Stimulated activated CD4-positive, alpha-beta T cell treated with anti-CD3 and anti-CD28 coated beads, Interleukin-4, amount 100 ng/mL, for 4 hours (primary cell): Measurements from ENCODE around the gene EXTL1.

Experiments
- DNase-seq, 2 experiments: peaks; one replicate each; pipeline ENCODE4 v3.0.0-alpha.2; 2020

Gene EXTL1

DNA sequence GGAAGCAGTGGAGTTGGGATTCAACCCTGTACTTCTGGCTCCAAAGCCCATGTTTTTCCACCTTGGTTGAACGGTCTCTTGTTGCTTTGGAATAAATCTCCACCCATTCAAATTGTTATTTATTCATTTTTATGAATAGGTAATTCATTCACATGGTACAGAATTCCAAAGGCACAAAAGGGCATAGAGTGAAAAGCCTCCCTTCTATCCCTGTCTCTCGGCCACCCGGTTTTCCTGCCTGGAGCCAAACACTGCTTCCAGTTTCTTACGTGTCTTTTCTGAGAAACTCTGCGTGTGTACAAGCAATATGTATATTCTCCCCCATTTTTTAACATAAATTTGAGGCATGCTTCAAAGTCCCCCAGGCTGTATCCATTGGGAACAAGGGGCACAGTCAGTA is 3.9 kb downstream of the EXTL1 start:
- DNase-seq, result no peak

DNA sequence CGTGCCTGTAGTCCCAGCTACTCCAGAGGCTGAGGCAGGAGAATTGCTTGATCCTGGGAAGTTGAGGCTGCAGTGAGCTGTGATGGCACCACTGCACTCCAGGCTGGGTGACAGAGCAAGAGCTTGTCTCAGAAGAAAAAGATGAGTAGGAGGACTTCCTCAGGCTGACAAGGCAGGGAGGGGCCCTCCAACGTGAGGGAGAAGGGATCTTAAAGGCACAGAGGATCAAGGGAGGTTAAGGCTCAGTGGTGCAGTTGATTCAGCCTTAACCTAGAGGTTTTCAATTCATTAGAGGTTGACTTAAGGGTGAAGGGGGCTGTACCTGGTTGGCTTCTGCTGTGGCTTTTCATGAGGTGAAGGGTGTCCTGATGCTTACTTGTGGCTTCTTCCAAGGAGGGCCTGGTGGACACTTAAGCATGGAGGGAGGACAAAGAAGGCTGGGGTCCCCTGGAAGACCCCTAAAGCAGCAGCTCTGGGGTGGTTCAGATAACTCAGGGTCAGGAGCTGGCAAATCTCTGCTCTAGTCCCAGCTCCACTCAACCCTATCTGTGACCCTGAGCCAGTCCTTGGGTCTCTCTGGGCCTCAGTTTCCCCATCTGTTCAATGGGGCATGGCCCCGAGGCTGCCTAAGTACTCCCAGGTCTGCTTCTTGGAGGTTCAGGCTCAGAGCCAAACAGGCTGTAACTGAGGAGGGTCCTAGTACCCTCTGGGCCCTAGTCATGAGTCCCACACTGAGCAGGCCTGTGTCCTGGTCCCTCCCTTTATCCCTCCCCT is 6.3 kb downstream of the EXTL1 start:
- DNase-seq, result no peak

DNA sequence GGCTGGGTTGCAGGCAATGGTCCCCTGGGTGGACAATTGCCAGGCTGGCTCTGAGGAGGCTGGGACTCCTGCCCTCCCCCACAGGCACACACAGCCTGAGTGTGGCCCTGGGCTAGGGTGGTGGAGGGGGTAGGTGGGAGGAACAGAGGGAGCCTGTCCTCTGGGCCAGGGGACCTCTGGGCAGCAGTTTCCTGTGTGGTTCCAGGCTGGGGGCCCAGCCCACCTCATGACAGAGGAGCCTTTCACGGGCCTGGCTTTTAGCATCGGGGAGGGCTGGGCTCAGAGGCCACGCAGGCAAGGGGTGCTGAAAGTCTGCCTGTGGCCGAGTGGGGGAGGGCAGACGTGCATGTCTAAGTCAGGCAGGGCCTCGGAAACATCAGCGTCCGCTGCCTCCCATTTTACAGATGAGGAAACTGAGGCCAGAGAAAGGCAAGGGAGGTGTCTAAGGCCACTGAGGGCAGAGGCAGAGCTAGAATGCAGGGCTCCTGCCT is 7.0 kb downstream of the EXTL1 start:
- DNase-seq, result no peak

DNA sequence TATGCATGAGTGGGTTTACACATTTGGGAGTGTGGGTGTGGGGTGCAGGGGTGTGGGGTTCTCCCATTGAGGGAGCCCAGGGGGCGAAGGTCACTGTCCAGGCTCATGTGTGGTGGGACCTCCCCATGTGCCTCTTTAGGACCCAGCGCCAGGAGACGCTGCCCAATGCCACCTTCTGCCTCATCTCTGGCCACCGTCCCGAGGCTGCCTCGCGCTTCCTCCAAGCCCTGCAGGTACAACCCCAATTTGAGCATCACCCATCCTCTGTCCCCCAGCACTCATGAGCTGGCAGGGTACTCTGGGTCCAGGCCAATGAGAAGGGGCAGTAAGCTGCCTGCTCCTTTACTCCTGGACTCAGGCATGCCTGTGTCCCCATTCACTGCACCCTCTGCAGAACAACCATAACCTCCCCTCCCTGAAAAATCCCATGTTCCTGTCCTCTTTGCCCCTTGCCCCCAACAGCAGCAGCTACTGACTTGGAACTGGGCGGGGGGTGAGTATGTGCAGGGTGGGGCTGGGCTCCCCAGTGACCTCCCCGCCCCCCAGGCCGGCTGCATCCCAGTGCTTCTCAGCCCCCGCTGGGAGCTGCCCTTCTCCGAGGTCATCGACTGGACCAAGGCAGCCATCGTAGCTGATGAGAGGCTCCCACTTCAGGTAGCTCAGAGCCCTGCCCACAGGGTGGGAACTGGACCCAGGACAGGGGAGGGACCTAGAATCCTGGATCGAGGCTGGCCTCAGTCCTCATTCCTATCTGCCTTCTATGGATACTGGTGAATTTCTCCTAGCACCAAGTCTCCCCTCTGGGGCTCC is 7.7 kb downstream of the EXTL1 start:
- no peak for DNase-seq

DNA sequence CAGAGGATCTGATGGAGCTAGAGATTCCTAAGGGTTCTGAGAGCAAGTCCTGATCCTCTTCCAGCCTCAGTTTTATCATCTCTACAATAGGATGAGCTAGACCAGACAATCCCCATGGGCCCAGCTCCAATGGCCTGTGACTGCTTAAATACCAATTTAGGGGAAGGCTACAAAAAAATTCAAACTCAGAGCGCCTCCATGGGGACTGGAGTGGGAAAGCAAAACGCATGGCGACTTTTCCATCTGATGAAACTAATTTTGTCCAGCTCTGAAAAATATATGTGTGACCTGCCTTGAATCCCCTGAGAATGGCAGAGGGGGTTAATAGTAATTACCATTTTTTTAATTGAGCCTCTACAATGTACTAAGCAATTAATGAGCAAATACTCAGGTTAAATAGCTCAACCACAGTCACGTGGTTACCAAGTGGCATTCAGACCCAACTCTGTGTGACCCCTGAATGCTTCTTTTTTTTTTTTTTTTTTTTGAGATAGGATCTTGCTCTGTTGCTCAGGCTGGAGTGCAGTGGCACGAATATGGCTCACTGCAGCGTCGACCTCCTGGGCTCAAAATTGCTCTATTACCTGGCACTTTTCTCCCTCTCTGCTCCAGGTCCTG is 8.4 kb downstream of the EXTL1 start:
- DNase-seq, result no peak

DNA sequence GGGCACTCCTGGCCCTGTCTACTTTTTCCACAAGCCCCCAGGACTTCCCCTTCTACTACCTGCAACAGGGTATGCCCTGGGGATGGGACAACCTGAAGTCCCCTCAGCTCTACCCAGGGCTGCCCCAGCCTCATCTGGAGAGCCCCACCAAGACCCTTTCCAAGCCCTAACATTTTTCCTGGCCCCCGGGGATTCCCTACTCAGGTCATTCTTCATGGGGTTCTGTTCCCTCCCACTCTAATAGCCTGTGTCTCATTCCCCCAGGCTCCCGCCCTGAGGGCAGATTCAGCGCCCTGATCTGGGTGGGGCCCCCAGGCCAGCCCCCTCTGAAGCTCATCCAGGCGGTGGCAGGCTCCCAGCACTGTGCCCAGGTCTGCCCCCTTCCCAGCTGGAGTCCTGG is 9.6 kb downstream of the EXTL1 start:
- no peak for DNase-seq

DNA sequence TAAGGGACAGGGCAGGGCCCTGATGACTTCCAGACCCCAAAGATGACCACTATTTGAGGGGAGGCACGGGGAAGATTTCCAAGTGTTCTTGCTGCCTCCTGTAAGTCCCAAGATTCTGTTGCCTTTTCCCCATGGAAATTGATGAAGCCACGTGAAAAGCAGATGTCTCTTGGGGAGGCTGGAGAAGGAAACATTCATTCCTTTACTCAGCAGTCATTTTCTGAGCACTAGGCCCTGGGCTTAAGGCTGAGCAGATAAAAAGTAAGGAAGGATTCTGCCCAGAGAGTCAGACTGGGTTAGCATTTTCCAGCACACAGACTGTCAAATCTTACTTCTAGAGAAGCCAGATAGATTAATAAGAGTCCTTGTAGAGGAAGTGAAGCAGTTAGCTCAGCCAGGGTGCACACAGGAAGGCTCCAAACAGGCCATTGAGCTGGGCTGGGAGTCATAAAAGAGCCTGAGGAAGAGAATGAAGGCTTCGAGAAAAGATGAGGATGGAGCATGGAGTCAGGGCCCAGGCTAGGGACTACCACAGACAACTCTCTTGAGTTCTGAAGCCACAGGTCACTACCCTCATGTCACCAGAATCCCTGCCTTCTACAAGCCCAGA is 10.1 kb downstream of the EXTL1 start:
- DNase-seq, result no peak

DNA sequence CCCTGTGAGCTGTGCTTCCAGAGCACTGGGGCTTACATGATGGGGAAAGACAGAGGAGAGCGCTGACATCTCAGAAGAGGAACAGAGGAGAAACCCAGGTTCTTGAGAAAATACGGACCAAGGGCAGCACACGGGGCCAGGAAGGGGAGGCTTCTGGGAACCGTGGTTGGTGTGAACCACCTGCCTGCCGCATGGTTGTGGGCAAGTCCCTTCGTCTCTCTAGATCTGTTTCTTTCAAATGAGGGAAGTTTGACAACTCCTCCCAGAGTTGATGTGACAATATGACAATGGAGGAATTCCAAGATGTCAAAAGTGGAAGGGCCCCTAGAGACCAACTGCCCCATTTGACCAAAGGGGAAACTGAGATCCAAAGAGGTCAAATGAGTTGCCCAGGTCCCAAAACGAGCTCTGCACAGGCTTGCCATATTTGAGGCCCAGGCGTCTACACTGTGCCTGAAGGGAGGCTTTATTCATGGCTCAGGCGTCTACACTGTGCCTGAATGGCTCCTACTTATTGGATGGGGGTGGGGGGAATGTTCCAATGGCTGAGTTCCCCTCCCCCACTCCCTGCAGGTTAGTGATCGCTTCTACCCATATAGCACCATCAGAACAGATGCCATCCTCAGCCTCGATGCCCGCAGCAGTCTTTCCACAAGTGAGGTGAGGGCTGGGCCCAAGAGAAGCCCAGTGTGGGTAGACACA is 11.2 kb downstream of the EXTL1 start:
- no peak for DNase-seq

DNA sequence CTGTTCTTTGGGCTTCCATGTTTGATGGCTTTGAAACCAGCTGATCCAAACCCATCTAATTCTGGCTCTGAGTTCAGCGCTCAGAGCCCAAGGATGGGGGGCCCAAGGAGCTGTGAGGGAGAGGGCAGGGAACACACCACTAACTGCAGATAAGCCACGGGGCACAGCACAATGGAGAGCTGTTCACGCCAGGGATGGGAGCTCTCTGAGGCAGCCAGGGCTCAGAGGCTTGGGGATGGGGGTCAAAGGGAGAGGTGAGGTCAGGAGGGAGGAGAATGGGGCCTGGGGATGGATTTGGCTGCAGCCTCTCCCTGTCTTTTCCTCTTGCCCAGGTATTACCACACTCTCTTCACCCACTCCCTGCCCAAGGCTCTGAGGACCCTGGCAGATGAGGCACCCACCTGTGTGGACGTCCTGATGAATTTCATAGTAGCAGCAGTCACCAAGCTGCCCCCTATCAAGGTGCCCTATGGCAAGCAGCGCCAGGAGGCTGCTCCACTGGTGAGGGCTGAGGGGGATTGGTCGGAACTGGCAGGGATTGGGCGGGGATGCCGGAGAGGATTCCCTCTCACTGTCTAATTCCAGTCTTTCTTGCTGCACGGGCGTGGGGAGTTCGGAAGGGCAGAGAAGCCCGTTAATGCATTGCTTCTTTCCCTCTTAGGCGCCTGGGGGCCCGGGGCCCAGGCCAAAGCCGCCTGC is 13.1 kb downstream of the EXTL1 start:
- no peak for DNase-seq

DNA sequence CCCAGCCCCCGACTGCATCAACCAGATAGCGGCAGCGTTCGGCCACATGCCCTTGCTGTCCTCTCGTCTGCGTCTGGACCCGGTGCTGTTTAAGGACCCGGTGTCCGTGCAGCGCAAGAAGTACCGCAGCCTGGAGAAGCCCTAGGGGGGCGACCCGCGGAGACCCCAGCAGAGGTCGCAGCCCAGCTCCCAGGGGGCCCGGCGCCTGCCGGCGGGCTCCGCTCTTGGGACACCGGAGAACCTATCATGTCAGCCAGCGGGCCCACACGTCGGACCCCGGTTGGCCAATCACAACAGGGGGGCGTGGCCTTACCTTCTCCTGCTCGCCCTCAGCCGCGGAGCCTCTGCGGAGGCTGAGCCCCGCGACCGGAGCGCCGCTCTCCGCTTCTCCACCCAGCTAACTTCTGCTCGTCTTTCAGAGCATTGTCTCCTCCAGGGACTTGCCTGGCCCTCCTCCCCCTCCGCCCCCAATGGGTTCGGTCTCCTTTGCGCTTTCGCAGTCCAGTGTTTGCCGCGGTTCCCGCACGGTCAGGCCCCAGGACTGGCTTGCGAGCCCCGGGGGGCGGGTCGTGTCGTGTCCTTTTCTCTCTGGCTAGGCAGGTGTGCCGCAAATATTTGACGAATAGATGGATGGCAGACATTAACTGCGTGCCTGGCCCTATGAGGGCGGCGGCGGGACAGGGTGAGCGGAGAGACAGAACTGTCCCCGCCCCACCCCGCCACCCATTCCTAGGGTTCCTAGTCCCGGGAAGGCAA is 13.8 kb downstream of the EXTL1 start:
- DNase-seq, result peak; percentile 89 to 93

DNA sequence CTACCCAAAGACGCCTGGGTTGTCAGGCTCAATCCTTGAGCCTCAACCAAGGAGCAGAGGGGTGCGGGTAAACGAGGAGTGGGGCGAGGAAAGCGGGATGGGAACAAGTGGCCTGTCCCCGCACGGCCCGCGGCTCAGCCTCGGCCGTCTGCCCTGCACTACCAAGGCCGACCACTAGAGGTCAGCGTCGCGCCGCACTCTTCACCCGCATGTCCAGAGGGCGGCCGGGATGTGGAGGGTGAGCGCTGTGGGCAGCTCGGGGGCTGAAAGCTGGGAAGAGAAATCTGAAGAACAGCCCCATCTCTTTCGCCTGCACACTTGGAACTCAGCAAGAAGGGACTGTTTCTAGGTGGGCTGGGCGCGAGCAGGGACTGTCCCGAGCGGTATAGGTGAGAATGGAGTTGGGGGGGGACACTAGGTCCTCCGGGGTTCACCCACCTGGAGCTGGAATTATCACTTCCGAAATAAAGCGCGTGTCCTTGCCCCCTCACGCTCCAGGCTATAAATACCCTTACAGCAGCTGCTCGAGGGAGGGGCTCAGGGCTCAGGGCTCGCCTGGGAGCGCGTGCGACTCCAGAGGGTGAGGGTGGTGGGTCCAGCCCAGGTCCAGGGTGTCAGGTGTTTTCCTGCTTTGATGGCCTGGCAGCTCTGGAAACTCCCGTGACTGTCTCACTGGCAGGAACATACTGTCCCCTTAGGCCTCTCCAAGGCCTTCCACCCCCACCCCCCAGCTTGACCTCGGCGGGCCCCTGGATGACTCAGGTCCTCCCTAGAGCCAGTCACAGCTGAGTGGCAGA is 14.6 kb downstream of the EXTL1 start:
- peak; percentile 54 to 79 for DNase-seq

DNA sequence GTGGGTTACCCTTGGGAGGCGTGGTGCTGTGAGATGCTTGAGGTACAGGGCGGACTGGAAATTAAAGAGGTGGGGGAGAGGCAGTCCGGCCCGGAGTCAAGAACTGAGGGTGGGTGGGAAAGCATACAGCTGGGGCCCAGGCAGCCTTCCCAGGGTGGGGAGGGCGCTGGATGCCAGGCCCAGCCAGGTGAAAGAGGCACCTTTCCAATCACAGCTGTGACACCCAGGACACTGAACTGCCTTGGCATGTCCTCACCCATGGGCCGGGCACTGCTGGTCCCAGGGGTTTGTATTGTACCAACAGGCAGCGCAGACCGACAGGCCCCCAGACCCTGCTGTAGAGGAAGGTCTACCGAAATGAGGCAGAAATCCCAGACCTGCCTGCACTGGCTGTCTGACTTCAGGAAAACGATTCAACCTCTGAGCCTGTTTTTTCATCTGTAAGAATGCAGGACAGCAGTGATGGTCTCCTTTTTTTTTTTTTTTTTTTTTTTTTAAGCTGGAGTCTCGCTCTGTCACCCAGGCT is 15.2 kb downstream of the EXTL1 start:
- DNase-seq, result no peak

DNA sequence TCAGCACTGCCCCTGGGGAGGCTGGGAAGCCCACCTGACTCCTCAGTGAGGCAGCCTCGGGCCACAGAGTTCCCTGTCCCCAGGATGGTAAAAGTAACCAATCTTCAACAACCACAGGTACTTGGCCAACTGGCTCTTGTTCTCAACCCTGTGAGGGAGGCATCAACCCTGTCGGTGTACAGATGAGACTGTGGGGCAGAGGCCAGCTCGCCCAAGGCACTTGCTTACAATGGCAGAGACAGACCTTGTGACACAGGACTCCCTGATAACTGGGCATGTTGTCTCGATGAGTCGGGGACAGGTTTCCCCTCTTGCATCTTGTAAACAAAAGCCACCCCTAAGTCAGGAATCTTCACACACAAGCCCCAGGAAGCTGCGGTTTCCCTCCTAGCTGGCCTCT is 16.3 kb downstream of the EXTL1 start:
- DNase-seq, result no peak

DNA sequence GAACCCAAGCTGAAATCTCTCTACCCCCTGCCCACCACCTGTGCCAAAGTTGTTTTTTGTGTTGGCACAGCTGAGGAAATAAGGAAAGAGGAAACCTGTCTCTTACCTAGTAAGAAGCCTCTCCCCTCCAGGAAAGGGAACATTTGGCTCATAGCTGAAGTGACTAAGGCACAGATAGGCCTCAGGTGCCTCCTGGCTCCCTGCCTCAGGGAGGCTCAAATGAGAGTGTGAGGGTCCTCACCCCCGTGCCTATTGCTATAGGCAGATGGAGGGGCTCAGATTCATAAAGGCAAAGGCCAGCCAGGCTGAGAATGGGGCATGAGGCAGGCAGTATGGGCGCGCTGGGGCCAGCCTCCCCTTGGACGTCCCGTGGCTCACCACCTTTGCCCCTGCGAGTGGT is 16.9 kb downstream of the EXTL1 start:
- DNase-seq, result no peak

DNA sequence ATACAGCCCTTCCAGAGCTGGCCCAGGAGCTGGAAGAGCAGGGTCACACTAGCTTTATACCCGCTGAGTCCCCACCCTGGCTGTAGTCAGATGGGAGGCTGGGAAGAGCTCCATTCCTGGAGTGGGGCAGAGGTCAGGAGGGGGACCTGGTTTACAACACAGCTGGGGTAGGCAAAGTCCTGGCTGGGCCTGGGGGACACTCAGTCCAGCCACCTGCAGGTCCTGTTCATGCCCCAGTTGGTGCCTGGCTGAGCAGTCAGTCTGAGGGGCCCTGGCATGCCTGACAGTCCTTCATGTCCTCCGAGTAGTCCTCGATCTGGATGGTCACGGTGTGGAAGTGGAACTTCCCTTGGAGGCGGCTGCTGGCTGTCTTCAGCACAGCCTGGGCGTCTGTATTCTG is 17.3 kb downstream of the EXTL1 start:
- DNase-seq, result no peak

DNA sequence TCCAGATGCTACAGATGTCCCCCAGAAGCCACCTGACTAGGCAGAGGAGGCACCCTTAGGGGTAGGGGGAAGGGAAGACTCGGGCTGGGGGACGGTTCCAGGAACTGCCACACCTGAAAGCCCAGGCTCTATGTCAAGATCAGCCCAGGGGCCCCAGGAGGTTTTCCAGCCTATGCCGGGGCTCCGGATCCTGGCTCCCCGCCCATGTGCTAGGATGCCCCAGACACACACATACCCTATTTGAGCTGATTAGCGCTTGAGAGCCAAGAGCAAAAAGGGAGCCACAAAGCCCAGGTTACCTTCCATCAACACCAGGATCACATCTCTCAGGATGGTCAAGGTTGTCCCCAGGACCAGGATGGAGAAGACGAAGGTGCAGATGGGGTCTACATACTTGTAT is 19.8 kb downstream of the EXTL1 start:
- DNase-seq, result no peak

DNA sequence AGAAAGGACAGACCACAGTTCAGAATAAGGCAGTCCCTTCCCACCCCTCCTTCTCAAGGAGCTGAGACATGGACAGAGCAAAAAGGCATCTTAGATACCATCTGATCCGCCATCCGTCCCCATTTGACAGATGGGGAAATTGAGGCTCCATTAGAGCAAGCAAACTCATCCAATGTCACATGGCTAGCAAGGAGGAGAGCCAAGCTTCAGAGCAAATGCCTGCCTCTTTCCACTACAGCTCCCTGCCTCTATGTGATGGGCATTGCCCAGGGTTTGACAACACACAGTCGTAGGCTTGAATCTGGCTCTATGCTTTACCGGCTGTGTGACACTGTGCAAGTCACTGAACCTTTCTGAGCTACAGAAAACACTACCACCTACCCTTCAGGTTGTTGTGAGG is 20.4 kb downstream of the EXTL1 start:
- DNase-seq, result no peak

DNA sequence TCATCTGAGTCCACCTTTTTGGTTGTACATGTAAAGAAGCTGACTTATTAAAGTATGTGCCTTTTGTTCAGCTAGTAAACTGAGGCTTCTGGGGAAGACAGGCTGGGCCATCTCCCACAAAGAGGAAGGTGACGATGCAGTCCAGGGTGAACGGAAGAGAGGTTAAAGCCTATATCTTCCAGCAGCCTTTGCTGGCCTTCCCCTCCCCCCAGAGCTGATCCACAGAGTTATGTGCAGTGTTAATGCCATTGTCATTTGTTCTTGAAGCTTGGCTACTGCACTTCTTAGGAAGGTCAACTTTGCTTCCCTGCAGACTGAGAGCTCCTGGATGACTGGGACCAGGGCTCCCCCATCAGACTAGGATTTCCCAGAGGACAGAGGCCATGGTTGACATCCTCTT is 22.2 kb downstream of the EXTL1 start:
- no peak for DNase-seq

DNA sequence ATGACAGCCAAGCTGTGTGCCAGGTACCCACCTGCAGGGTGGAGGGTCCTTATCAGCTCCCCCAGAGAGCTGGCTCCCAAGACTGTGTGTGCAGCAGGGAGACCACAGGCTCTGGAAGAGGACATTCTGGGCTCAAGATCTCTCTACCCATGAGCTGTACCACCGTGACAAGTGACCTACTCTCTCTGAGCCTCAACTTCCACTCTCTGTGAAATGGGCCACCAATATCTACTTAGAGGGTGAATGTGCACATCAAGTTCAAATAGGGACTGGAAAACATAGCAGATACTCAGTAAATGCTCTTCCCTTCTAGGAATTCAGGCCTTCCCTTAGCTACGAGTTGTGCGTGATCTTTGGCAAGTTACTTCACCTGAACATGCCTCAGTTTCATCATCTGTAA is 22.8 kb downstream of the EXTL1 start:
- DNase-seq, result no peak
